HCT116 (cell line): ENCODE data around the gene NONO. TPM values are rescaled to one million over a fixed set of nuclear protein-coding genes. Genes with fewer than 3 reads are reported as not detected.
"Not testable (repeated sequence)": the region's sequence is repeated elsewhere in the genome, so short reads cannot be mapped to it uniquely, and the experiment has no call there.

Experiments
- ATAC-seq: fragments of 200-7000 bp; cut with Tn5 transposase; 2 replicates; pipeline ENCODE4 v1.9.1; 2020; ENCODE audit warnings: mild to moderate bottlenecking, moderate library complexity
- BruUV-seq: library from RNA; stranded (reverse); fragments of 400-500 nt; replicated peaks from 2 replicates; lab custom pipeline; 2021; lab: Mats Ljungman, UMichigan
- CTCF ChIA-PET: fragments of 300-600 bp; sonication (Branson Sonifier 250); formaldehyde crosslinking; loops from one replicate; lab custom pipeline; 2021; ENCODE audit warnings: antibody characterized with exemption; lab: Charles Lee
- POLR2A ChIA-PET: fragments of 300-600, 350-600 bp; sonication (Branson Sonifier 250); formaldehyde crosslinking; loops from one replicate; lab custom pipeline; 2021; ENCODE audit warnings: antibody characterized with exemption; lab: Charles Lee
- RAD21 ChIA-PET, 2 experiments: fragments of 300-600 bp; sonication (Branson Sonifier 250); formaldehyde crosslinking; loops; one replicate each; lab custom pipeline; 2023; ENCODE audit warnings: low total read pairs in 2 of 2; ENCODE audit not compliant: uncharacterized antibody in 2 of 2, unreplicated experiment in 2 of 2, low non-redundant PET in 1 of 2; lab: Charles Lee
- DNase-seq: peaks from one replicate; pipeline ENCODE4 v3.0.0-alpha.2; 2010; ENCODE audit warnings: low read depth, low spot score
- H2AFZ ChIP-seq: fragments of 200-600 bp; shearing (Covaris generic), sonication (generic); 2 replicates; pipeline ENCODE4 v1.6.1; 2017; ENCODE audit warnings: low read depth, mixed run types, mixed read lengths, antibody characterized with exemption, low read length; ENCODE audit not compliant: poor library complexity, severe bottlenecking
- H3K27ac ChIP-seq: 2 replicates; pipeline ENCODE4 v1.5.1; 2012; ENCODE audit warnings: low read depth, low read length
- H3K27me3 ChIP-seq: fragments of 200-600 bp; sonication (generic); 2 replicates; pipeline ENCODE4 v1.6.1; 2016; ENCODE audit warnings: mixed run types, low read length, mixed read lengths; ENCODE audit not compliant: insufficient read depth
- H3K36me3 ChIP-seq, 2 experiments: fragments of 200-500 bp in 1 of 2; fragments of 200-600 bp in 1 of 2; sonication (Bioruptor generic) in 1 of 2; sonication (generic) in 1 of 2; 2 replicates each; pipeline versions ENCODE4 v1.5.1 to v1.6.1; 2014 to 2016; ENCODE audit warnings: low read length in 2 of 2, inconsistent platforms in 1 of 2, mixed read lengths in 1 of 2, mixed run types in 1 of 2; ENCODE audit not compliant: insufficient read depth in 2 of 2, control insufficient read depth in 1 of 2
- H3K4me1 ChIP-seq, 2 experiments: fragments of 200-600 bp in 1 of 2; sonication (generic) in 1 of 2; 2 replicates each; pipeline versions ENCODE4 v1.5.1 to v1.6.1; 2012 to 2017; ENCODE audit warnings: low read length in 2 of 2, inconsistent platforms in 1 of 2, mild to moderate bottlenecking in 1 of 2, mixed read lengths in 1 of 2, mixed run types in 1 of 2, moderate library complexity in 1 of 2; ENCODE audit not compliant: insufficient read depth in 2 of 2, control insufficient read depth in 1 of 2
- H3K4me2 ChIP-seq: fragments of 200-600 bp; sonication (generic); 2 replicates; pipeline ENCODE4 v1.6.1; 2017; ENCODE audit warnings: mixed run types, low read length, mixed read lengths
- H3K4me3 ChIP-seq, 2 experiments: fragments of 200-600 bp in 1 of 2; sonication (generic) in 1 of 2; replicated peaks in 1 of 2; 2 replicates each; pipeline ENCODE4 v1.5.1; 2011 to 2016; ENCODE audit warnings: low read length in 2 of 2, control low read depth in 1 of 2, low read depth in 1 of 2, mild to moderate bottlenecking in 1 of 2, mixed read lengths in 1 of 2, mixed run types in 1 of 2
- H3K79me2 ChIP-seq: fragments of 200-600 bp; sonication (generic); 2 replicates; pipeline ENCODE4 v1.6.1; 2017; ENCODE audit warnings: mild to moderate bottlenecking, mixed run types, low read length, moderate library complexity, mixed read lengths; ENCODE audit not compliant: insufficient read depth
- H3K9ac ChIP-seq: fragments of 200-600 bp; sonication (generic); 2 replicates; pipeline ENCODE4 v1.6.1; 2016; ENCODE audit warnings: low read length, mixed read lengths
- H3K9me2 ChIP-seq: fragments of 200-600 bp; sonication (generic), shearing (Covaris generic); 2 replicates; pipeline ENCODE4 v1.6.1; 2017; ENCODE audit warnings: mixed run types, mild to moderate bottlenecking, moderate library complexity; ENCODE audit not compliant: insufficient read depth
- H3K9me3 ChIP-seq, 2 experiments: fragments of 200-500 bp in 1 of 2; fragments of 200-600 bp in 1 of 2; sonication (Bioruptor generic) in 1 of 2; sonication (generic) in 1 of 2; 2 replicates each; pipeline ENCODE4 v1.6.1; 2014 to 2017; ENCODE audit warnings: low read length in 2 of 2, mixed read lengths in 2 of 2, inconsistent platforms in 1 of 2, low read depth in 1 of 2, mild to moderate bottlenecking in 1 of 2, mixed run types in 1 of 2, moderate library complexity in 1 of 2; ENCODE audit not compliant: control insufficient read depth in 1 of 2, insufficient read depth in 1 of 2
- H4K20me1 ChIP-seq: fragments of 200-600 bp; sonication (generic), shearing (Covaris generic); 2 replicates; pipeline ENCODE4 v1.6.1; 2017; ENCODE audit warnings: mixed run types, mild to moderate bottlenecking, moderate library complexity; ENCODE audit not compliant: insufficient read depth
- CEBPB ChIP-seq: IDR thresholded peaks from 2 replicates; pipeline ENCODE4 v1.6.1; 2012; ENCODE audit warnings: low read depth
- EZH2phosphoT487 ChIP-seq: fragments of 200-600 bp; IDR thresholded peaks from 2 replicates; pipeline ENCODE4 v1.6.1; 2018; ENCODE audit warnings: antibody characterized with exemption, borderline replicate concordance
- JUND ChIP-seq: IDR thresholded peaks from 2 replicates; pipeline ENCODE4 v1.6.1; 2012
- ZNF274 ChIP-seq: fragments of 200-500 bp; sonication (Bioruptor generic); IDR thresholded peaks from 2 replicates; pipeline ENCODE4 v1.6.1; 2014; ENCODE audit warnings: mild to moderate bottlenecking, low read depth, low read length, inconsistent platforms
- intact Hi-C: fragments of 100-400 bp; cut with micrococcal nuclease; formaldehyde crosslinking; loops from 2 replicates; pipeline ENCODE4 v1.10.0; 2022
- total RNA-seq: library from RNA; stranded (reverse); gene quantifications from one replicate; pipeline ENCODE4 v1.2.1, GENCODE V29; 2021; ENCODE audit not compliant: unreplicated experiment

NONO gene
- total RNA-seq, 1 experiment from 2014 or later = 523 TPM

GRCh38 chrX:71324452-71324851 is 41.0 kb downstream of the NONO start:
- DNase-seq, H3K27me3 ChIP-seq, H3K4me1 ChIP-seq, H3K79me2 ChIP-seq, H3K4me2 ChIP-seq, H3K4me3 ChIP-seq, H3K9ac ChIP-seq, RAD21 ChIA-PET, BruUV-seq, H3K9me2 ChIP-seq, H3K9me3 ChIP-seq, POLR2A ChIA-PET, H3K36me3 ChIP-seq, intact Hi-C loops, ATAC-seq, H3K27ac ChIP-seq, CTCF ChIA-PET, H4K20me1 ChIP-seq, H2AFZ ChIP-seq: not testable (repeated sequence)

DNA sequence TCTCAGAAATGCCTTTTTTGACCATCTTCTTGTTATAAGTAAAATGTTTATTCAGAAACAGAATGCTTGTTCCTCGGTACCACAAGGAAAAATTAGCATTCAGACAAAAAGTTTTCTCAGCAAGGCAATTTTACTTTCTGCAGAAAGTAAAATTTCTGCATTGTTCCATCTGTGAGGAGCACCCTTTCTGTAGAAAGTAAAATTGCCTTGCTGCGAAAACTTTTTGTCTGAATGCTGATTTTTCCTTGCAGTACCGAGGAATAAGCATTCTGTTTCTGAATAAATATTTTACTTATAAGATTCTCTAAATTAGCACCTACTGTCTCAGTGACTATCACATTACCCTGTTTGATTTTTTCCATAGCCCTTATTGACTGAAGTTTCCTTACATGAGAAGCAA is 43.0 kb downstream of the NONO start:
- no peaks in the 10 kb centered on the region for H4K20me1 ChIP-seq
- POLR2A ChIA-PET = no interaction called here
- no peak overlapping the region for H3K27ac ChIP-seq
- H3K9me2 ChIP-seq = no peaks in the 10 kb centered on the region
- TF ChIP-seq JUND (no peak), CEBPB (no peak), ZNF274 (no peak), EZH2phosphoT487 (no peak)
- RAD21 ChIA-PET = no interaction called here
- no peak overlapping the region for H3K4me2 ChIP-seq
- no peak overlapping the region for H3K9ac ChIP-seq
- no peaks in the 10 kb centered on the region for H3K36me3 ChIP-seq
- no peak for ATAC-seq
- no TSS peak for BruUV-seq
- intact Hi-C loops = no loop called here
- no peaks in the 10 kb centered on the region for H3K4me1 ChIP-seq
- no peaks in the 10 kb centered on the region for H3K27me3 ChIP-seq
- CTCF ChIA-PET = no interaction called here
- H3K4me3 ChIP-seq = no peak overlapping the region
- no peaks in the 10 kb centered on the region for H3K79me2 ChIP-seq
- H2AFZ ChIP-seq = no peak overlapping the region
- no peak for DNase-seq
- H3K9me3 ChIP-seq = no peaks in the 10 kb centered on the region

DNA sequence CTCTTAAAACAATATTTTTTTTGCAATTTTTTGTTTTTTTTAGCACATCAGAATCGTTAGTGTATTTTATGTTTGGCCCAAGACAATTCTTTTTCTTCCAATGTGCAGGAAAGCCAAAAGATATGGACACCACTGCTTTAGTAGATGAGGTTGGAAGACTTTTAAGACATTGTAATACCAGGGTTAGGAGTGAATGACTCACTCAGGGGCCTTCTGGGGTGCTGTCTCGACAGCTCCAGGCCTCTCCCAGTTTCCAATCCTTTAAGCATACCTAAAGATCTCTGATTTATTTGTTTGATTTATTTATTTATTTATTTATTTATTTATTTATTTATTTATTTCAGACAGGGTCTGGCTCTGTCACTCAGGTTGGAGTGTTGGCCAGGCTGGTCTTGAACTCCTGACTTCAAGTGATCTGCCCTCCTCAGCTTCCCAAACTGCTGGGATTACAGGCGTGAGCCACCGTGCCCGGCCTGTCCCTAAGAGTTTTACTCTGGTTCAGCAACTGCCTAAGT is 65.8 kb downstream of the NONO start:
- CTCF ChIA-PET, H2AFZ ChIP-seq, H3K9ac ChIP-seq, H3K36me3 ChIP-seq, BruUV-seq, H3K4me2 ChIP-seq, H3K9me3 ChIP-seq, H3K9me2 ChIP-seq, POLR2A ChIA-PET, RAD21 ChIA-PET, intact Hi-C loops, H3K4me1 ChIP-seq, H4K20me1 ChIP-seq, H3K4me3 ChIP-seq, H3K79me2 ChIP-seq, H3K27ac ChIP-seq, DNase-seq, H3K27me3 ChIP-seq, ATAC-seq: not testable (repeated sequence)
